Erythroblast (primary cell): Measurements from ENCODE around the gene CNIH3.

Source experiments
- GATA1 ChIP-seq: IDR thresholded peaks from 2 replicates; pipeline ENCODE4 v1.6.1; 2011; ENCODE audit warnings: low read depth, mild to moderate bottlenecking, control low read depth, low read length, moderate library complexity
- POLR2A ChIP-seq: IDR thresholded peaks from 2 replicates; pipeline ENCODE4 v1.6.1; 2011; ENCODE audit warnings: mild to moderate bottlenecking, low read length

GRCh38 chr1:224641030-224641429 lies 24.9 kb downstream of the CNIH3 start:
- TF ChIP-seq POLR2A (no peak), GATA1 (no peak)
